Adrenal gland (tissue), 5 donors: ENCODE results near the gene YTHDC2.

Source experiments
- POLR2A ChIP-seq, 2 donors: fragments of 450-650 bp; IDR thresholded peaks; one replicate each; pipeline ENCODE4 v1.6.1; 2017; ENCODE audit warnings: antibody characterized with exemption in 2 of 2, mild to moderate bottlenecking in 2 of 2, moderate library complexity in 1 of 2
- TF ChIP-seq, protein P1 (sequence below), 6 experiments: fragments of 450-650 bp in 4 of 6; fragments of 200-600 bp in 2 of 6; sonication (generic) in 1 of 6; IDR thresholded peaks; 1 replicate in 5 of 6; 2 replicates in 1 of 6; pipeline versions ENCODE4 v1.5.1 to v1.8.0; 2016 to 2021; ENCODE audit warnings: antibody characterized with exemption in 6 of 6, mild to moderate bottlenecking in 2 of 6, moderate library complexity in 1 of 6
- donor health status: DM: no; HTN: no; CAD: no.

DNA sequence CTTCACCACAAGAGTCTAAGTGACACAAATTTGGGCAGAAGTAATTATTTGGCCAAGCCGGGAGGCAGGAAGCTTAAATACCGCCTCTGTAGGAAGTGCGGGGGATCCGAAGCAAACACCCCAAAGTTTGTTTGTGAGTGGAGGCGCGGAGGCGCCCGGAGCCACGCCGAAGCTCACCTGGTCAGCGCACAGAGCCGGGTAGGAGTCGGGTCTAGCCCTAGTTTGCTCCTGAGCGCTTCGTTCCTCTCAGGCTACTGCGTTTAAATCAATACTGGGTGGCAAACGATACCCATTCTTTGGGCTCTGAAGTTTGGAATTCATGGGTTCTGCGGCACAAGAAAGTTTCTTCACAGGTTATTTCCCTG is 26.1 kb upstream of the YTHDC2 start:
- TF ChIP-seq, protein P1, sequence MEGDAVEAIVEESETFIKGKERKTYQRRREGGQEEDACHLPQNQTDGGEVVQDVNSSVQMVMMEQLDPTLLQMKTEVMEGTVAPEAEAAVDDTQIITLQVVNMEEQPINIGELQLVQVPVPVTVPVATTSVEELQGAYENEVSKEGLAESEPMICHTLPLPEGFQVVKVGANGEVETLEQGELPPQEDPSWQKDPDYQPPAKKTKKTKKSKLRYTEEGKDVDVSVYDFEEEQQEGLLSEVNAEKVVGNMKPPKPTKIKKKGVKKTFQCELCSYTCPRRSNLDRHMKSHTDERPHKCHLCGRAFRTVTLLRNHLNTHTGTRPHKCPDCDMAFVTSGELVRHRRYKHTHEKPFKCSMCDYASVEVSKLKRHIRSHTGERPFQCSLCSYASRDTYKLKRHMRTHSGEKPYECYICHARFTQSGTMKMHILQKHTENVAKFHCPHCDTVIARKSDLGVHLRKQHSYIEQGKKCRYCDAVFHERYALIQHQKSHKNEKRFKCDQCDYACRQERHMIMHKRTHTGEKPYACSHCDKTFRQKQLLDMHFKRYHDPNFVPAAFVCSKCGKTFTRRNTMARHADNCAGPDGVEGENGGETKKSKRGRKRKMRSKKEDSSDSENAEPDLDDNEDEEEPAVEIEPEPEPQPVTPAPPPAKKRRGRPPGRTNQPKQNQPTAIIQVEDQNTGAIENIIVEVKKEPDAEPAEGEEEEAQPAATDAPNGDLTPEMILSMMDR (IDR thresholded peaks at IDR 0.05) = no peak
- no peak for TF ChIP-seq POLR2A (IDR thresholded peaks at IDR 0.05)
